DOHH2 (cell line): Measurements from ENCODE around the gene PLEKHA1.

Source experiments
- EZH2phosphoT487 ChIP-seq: fragments of 200-600 bp; sonication (generic); IDR thresholded peaks from 2 replicates; pipeline ENCODE4 v1.6.1; 2017; ENCODE audit warnings: borderline replicate concordance, mild to moderate bottlenecking, antibody characterized with exemption, low read length, moderate library complexity, mixed read lengths
- TF ChIP-seq, protein P1 (sequence below): fragments of 200-600 bp; sonication (generic); IDR thresholded peaks from one replicate; pipeline ENCODE4 v1.5.1; 2014; ENCODE audit warnings: antibody characterized with exemption, mild to moderate bottlenecking, low read depth, low read length; ENCODE audit not compliant: poor library complexity, severe bottlenecking

- TF ChIP-seq, protein P1, sequence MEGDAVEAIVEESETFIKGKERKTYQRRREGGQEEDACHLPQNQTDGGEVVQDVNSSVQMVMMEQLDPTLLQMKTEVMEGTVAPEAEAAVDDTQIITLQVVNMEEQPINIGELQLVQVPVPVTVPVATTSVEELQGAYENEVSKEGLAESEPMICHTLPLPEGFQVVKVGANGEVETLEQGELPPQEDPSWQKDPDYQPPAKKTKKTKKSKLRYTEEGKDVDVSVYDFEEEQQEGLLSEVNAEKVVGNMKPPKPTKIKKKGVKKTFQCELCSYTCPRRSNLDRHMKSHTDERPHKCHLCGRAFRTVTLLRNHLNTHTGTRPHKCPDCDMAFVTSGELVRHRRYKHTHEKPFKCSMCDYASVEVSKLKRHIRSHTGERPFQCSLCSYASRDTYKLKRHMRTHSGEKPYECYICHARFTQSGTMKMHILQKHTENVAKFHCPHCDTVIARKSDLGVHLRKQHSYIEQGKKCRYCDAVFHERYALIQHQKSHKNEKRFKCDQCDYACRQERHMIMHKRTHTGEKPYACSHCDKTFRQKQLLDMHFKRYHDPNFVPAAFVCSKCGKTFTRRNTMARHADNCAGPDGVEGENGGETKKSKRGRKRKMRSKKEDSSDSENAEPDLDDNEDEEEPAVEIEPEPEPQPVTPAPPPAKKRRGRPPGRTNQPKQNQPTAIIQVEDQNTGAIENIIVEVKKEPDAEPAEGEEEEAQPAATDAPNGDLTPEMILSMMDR = no peak
- TF ChIP-seq EZH2phosphoT487 = no peak
These were observed 1.4 kb upstream of the PLEKHA1 start for GRCh38 chr10:122373108-122373507.
